H1 (cell line): ENCODE results near the gene RNF157. TPM values are rescaled to one million over a fixed set of nuclear protein-coding genes. Genes with fewer than 3 reads are reported as not detected.

Experiments
- CTCF ChIA-PET: fragments of 300-600 bp; sonication (Branson Sonifier 250); formaldehyde crosslinking; loops from one replicate; lab custom pipeline; 2021; ENCODE audit not compliant: partially characterized antibody; lab: Charles Lee
- POLR2A ChIA-PET: fragments of 300-600 bp; sonication (Branson Sonifier 250); formaldehyde crosslinking; loops from one replicate; lab custom pipeline; 2021; ENCODE audit warnings: inconsistent platforms; ENCODE audit not compliant: partially characterized antibody; lab: Charles Lee
- DNase-seq, 2 experiments: peaks; one replicate each; pipeline versions ENCODE4 v3.0.0 to v3.0.0-alpha.2; 2010 to 2022; ENCODE audit warnings: low spot score in 2 of 2, low read depth in 1 of 2, mixed read lengths in 1 of 2
- FAIRE-seq: peaks from 2 replicates; lab custom pipeline; 2011; peaks lifted over from hg19 to GRCh38; lab: Jason Lieb, UNC
- H2AFZ ChIP-seq: 2 replicates; pipeline ENCODE4 v1.8.1; 2012; ENCODE audit warnings: low read length, inconsistent platforms
- H2AK5ac ChIP-seq: 2 replicates; pipeline ENCODE4 v1.6.1; 2013; ENCODE audit warnings: low read depth, low read length
- H2BK120ac ChIP-seq: replicated peaks from 2 replicates; pipeline ENCODE3; 2013; ENCODE audit warnings: low read depth, low read length, inconsistent platforms
- H2BK12ac ChIP-seq: 2 replicates; pipeline ENCODE4 v1.6.1; 2013; ENCODE audit warnings: low read depth, low read length
- H2BK15ac ChIP-seq: 2 replicates; pipeline ENCODE4 v1.6.1; 2013; ENCODE audit warnings: low read length
- H2BK20ac ChIP-seq: 2 replicates; pipeline ENCODE4 v1.6.1; 2013; ENCODE audit warnings: low read length
- H2BK5ac ChIP-seq: 2 replicates; pipeline ENCODE4 v1.6.1; 2013; ENCODE audit warnings: low read depth, low read length
- H3K14ac ChIP-seq: 2 replicates; pipeline ENCODE4 v1.6.1; 2013; ENCODE audit warnings: inconsistent platforms; ENCODE audit not compliant: insufficient read length
- H3K18ac ChIP-seq: 2 replicates; pipeline ENCODE4 v1.6.1; 2013; ENCODE audit warnings: low read length; ENCODE audit errors: extremely low read depth
- H3K23ac ChIP-seq: 2 replicates; pipeline ENCODE4 v1.6.1; 2013; ENCODE audit warnings: inconsistent platforms; ENCODE audit not compliant: insufficient read length
- H3K23me2 ChIP-seq: 2 replicates; pipeline ENCODE4 v1.6.1; 2013; ENCODE audit warnings: low read depth, low read length
- H3K27ac ChIP-seq: 2 replicates; pipeline ENCODE4 v1.6.1; 2011; ENCODE audit warnings: low read depth, low read length, inconsistent platforms
- H3K27me3 ChIP-seq, 4 experiments: replicated peaks in 1 of 4; 1 replicate in 1 of 4; 2 replicates in 3 of 4; pipeline versions ENCODE4 v1.6.1 to v1.8.1; 2011 to 2013; ENCODE audit warnings: low read length in 3 of 4, mild to moderate bottlenecking in 3 of 4, inconsistent platforms in 2 of 4, mixed read lengths in 2 of 4, moderate library complexity in 1 of 4; ENCODE audit not compliant: control insufficient read depth in 3 of 4, insufficient read depth in 3 of 4; ENCODE audit errors: extremely low read depth in 1 of 4
- H3K36me3 ChIP-seq, 4 experiments: 2 replicates each; pipeline versions ENCODE4 v1.6.1 to v1.8.1; 2011 to 2013; ENCODE audit warnings: mild to moderate bottlenecking in 4 of 4, low read length in 3 of 4, moderate library complexity in 2 of 4, control low read depth in 1 of 4, inconsistent platforms in 1 of 4; ENCODE audit not compliant: insufficient read depth in 4 of 4, control insufficient read depth in 2 of 4
- H3K4ac ChIP-seq: replicated peaks from 2 replicates; pipeline ENCODE3; 2013; ENCODE audit warnings: low read length, low read depth, mixed read lengths, inconsistent platforms; ENCODE audit not compliant: insufficient read length
- H3K4me1 ChIP-seq, 4 experiments: replicated peaks in 1 of 4; 1 replicate in 1 of 4; 2 replicates in 3 of 4; pipeline versions ENCODE4 v1.6.1 to v1.8.1; 2011 to 2013; ENCODE audit warnings: low read length in 3 of 4, inconsistent platforms in 2 of 4, mixed read lengths in 1 of 4; ENCODE audit not compliant: insufficient read depth in 4 of 4, control insufficient read depth in 3 of 4
- H3K4me2 ChIP-seq, 2 experiments: 2 replicates each; pipeline versions ENCODE4 v1.6.1 to v1.8.1; 2011 to 2013; ENCODE audit warnings: low read depth in 2 of 2, low read length in 2 of 2, control low read depth in 1 of 2, inconsistent platforms in 1 of 2, mild to moderate bottlenecking in 1 of 2; ENCODE audit not compliant: insufficient read depth in 1 of 2
- H3K4me3 ChIP-seq, 4 experiments: fragments of 200-600, 300-600 bp in 1 of 4; sonication (generic), shearing (Covaris generic), sonication (Bioruptor Twin) in 1 of 4; 2 replicates each; pipeline versions ENCODE4 v1.5.1 to v1.8.1; 2011 to 2016; ENCODE audit warnings: low read length in 4 of 4, low read depth in 3 of 4, control low read depth in 2 of 4, inconsistent platforms in 2 of 4, mild to moderate bottlenecking in 2 of 4, mixed read lengths in 1 of 4, moderate library complexity in 1 of 4; ENCODE audit not compliant: insufficient read depth in 2 of 4; ENCODE audit errors: extremely low read depth in 1 of 4
- H3K56ac ChIP-seq: replicated peaks from 2 replicates; pipeline ENCODE3; 2013; ENCODE audit warnings: low read depth, mild to moderate bottlenecking, mixed read lengths, low read length, inconsistent platforms; ENCODE audit not compliant: insufficient read length
- H3K79me1 ChIP-seq: 2 replicates; pipeline ENCODE4 v1.6.1; 2013; ENCODE audit warnings: low read depth, low read length, control low read depth
- H3K79me2 ChIP-seq, 2 experiments: 2 replicates each; pipeline versions ENCODE4 v1.6.1 to v1.8.1; 2012 to 2013; ENCODE audit warnings: low read length in 2 of 2, mild to moderate bottlenecking in 2 of 2, inconsistent platforms in 1 of 2; ENCODE audit not compliant: insufficient read depth in 2 of 2, control insufficient read depth in 1 of 2
- H3K9ac ChIP-seq, 4 experiments: replicated peaks in 1 of 4; 1 replicate in 1 of 4; 2 replicates in 3 of 4; pipeline versions ENCODE4 v1.6.1 to v1.8.1; 2011 to 2013; ENCODE audit warnings: low read depth in 3 of 4, low read length in 3 of 4, control low read depth in 2 of 4, mild to moderate bottlenecking in 2 of 4, moderate library complexity in 2 of 4, inconsistent platforms in 1 of 4; ENCODE audit errors: extremely low read depth in 1 of 4
- H3K9me3 ChIP-seq, 2 experiments: 2 replicates each; pipeline versions ENCODE4 v1.6.1 to v1.8.1; 2012 to 2013; ENCODE audit warnings: mild to moderate bottlenecking in 2 of 2, moderate library complexity in 2 of 2, control low read depth in 1 of 2, inconsistent platforms in 1 of 2, low read depth in 1 of 2, low read length in 1 of 2, mixed read lengths in 1 of 2; ENCODE audit not compliant: insufficient read depth in 2 of 2
- H4K20me1 ChIP-seq, 2 experiments: replicated peaks in 1 of 2; 2 replicates each; pipeline versions ENCODE3 to v1.8.1; 2011 to 2013; ENCODE audit warnings: inconsistent platforms in 2 of 2, low read length in 2 of 2, mild to moderate bottlenecking in 1 of 2; ENCODE audit not compliant: insufficient read depth in 2 of 2, control insufficient read depth in 1 of 2
- H4K5ac ChIP-seq: 2 replicates; pipeline ENCODE4 v1.6.1; 2013; ENCODE audit warnings: low read length, low read depth, mixed read lengths, inconsistent platforms; ENCODE audit not compliant: insufficient read length
- H4K8ac ChIP-seq: 2 replicates; pipeline ENCODE4 v1.8.0; 2013; ENCODE audit warnings: mild to moderate bottlenecking, moderate library complexity, low read length, inconsistent platforms; ENCODE audit not compliant: insufficient read depth; ENCODE audit errors: extremely low read depth
- H4K91ac ChIP-seq: replicated peaks from 2 replicates; pipeline ENCODE3; 2013; ENCODE audit warnings: low read length, mixed read lengths, inconsistent platforms; ENCODE audit not compliant: insufficient read length
- BRCA1 ChIP-seq: IDR thresholded peaks from 2 replicates; pipeline ENCODE4 v1.6.1; 2012; ENCODE audit warnings: low read depth, low read length, improper control_type of control experiment
- CBX5 ChIP-seq: fragments of 300-800, 300-1000 bp; sonication (generic); IDR thresholded peaks from 2 replicates; pipeline ENCODE4 v1.7.1; 2016; ENCODE audit warnings: antibody characterized with exemption, low read length, low read depth
- CBX8 ChIP-seq: fragments of 300-800, 300-1000 bp; sonication (generic); IDR thresholded peaks from 2 replicates; pipeline ENCODE4 v1.7.1; 2016; ENCODE audit warnings: low read depth, low read length, borderline replicate concordance
- CREB1 ChIP-seq: IDR thresholded peaks from 2 replicates; pipeline ENCODE4 v1.6.1; 2012; ENCODE audit warnings: inconsistent platforms
- GABPA ChIP-seq: IDR thresholded peaks from 2 replicates; pipeline ENCODE4 v1.6.1; 2011; ENCODE audit warnings: mild to moderate bottlenecking, low read length, moderate library complexity, borderline replicate concordance; ENCODE audit not compliant: insufficient read depth
- HDAC2 ChIP-seq, 2 experiments: fragments of 300-600 bp in 1 of 2; sonication (generic) in 1 of 2; IDR thresholded peaks; 2 replicates each; pipeline ENCODE4 v1.6.1; 2011 to 2012; ENCODE audit warnings: low read depth in 2 of 2, low read length in 2 of 2, mild to moderate bottlenecking in 2 of 2, moderate library complexity in 2 of 2, borderline replicate concordance in 1 of 2, inconsistent platforms in 1 of 2
- JUN ChIP-seq: IDR thresholded peaks from 2 replicates; pipeline ENCODE4 v1.6.1; 2011; ENCODE audit warnings: low read depth, mild to moderate bottlenecking, improper control_type of control experiment, low read length
- JUND ChIP-seq: IDR thresholded peaks from 2 replicates; pipeline ENCODE4 v1.6.1; 2011; ENCODE audit warnings: mild to moderate bottlenecking, improper control_type of control experiment, low read length
- MAX ChIP-seq: IDR thresholded peaks from 2 replicates; pipeline ENCODE4 v1.6.1; 2012; ENCODE audit warnings: inconsistent platforms
- NRF1 ChIP-seq: IDR thresholded peaks from 2 replicates; pipeline ENCODE4 v1.6.1; 2011; ENCODE audit warnings: mild to moderate bottlenecking, low read depth, low read length, improper control_type of control experiment
- SUZ12 ChIP-seq: fragments of 200-600 bp; sonication (generic); IDR thresholded peaks from 2 replicates; pipeline ENCODE4 v1.6.1; 2012; ENCODE audit warnings: mild to moderate bottlenecking, inconsistent platforms, low read length, moderate library complexity, mixed read lengths
- TAF1 ChIP-seq: IDR thresholded peaks from 2 replicates; pipeline ENCODE4 v1.6.1; 2011; ENCODE audit warnings: mild to moderate bottlenecking, low read depth, low read length
- TAF7 ChIP-seq: optimal IDR thresholded peaks from 2 replicates; pipeline ENCODE3; 2011; ENCODE audit warnings: low read depth, mild to moderate bottlenecking, inconsistent platforms, low read length, moderate library complexity, borderline replicate concordance
- TEAD4 ChIP-seq: IDR thresholded peaks from 2 replicates; pipeline ENCODE4 v1.6.1; 2012; ENCODE audit warnings: low read depth, low read length, inconsistent platforms, mixed read lengths
- WGBS, 2 experiments: shearing (Covaris generic) in 1 of 2; methylation state at CpG; one replicate each; pipeline versions ENCODE4 v1.1.6 to v1.1.7; 2013 to 2015; ENCODE audit warnings: low lambda C conversion rate in 2 of 2, mixed read lengths in 2 of 2, inconsistent platforms in 1 of 2, low coverage in 1 of 2, missing lambda C conversion rate in 1 of 2; ENCODE audit not compliant: insufficient replicate concordance in 2 of 2, insufficient coverage in 1 of 2, insufficient read length in 1 of 2; ENCODE audit errors: extremely low coverage in 1 of 2, missing lambda C conversion rate in 1 of 2; 5-methylcytosine and 5-hydroxymethylcytosine counted together
- polyA plus RNA-seq, 7 experiments: library from polyadenylated mRNA; depleted of rRNA in 3 of 7; stranded (reverse) in 5 of 7; unstranded in 2 of 7; fragments of >200 nt in 5 of 7; fragments of 200-250 nt in 2 of 7; gene quantifications; 1 replicate in 5 of 7; 2 replicates in 1 of 7; 4 replicates in 1 of 7; pipeline versions ENCODE4 v1.2.1 to v1.2.3, GENCODE V29; 2011 to 2013; ENCODE audit warnings: missing spikeins in 2 of 7, mixed read lengths in 2 of 7
- total RNA-seq: library from RNA; stranded (reverse); fragmentation: NEBNext Ultra II Directional; extraction: Animal tissue kit (Norgen Biotek cat#: 25700); gene quantifications from 2 replicates; pipeline ENCODE4 v1.2.1, GENCODE V29; 2021

Gene RNF157
- total and polyA plus RNA-seq, 2 of the 8 experiments (the other 6 are each of a cell fraction or from before 2014, with no cell fraction given), result 13.4 to 16.7 TPM

GRCh38 chr17:76255801-76256429 is 15.6 kb upstream of the RNF157 start:
- H4K91ac ChIP-seq, result no peak overlapping the region
- no peak overlapping the region for H2BK5ac ChIP-seq
- WGBS, 2 experiments, result 93% methylated on average over 6 of the region's 6 CpGs; no CpG with 5 or more reads in 1 of the 2 experiments
- no peak overlapping the region for H2BK120ac ChIP-seq
- no peaks in the 10 kb centered on the region for H3K79me2 ChIP-seq
- H3K4me3 ChIP-seq, result no peak overlapping the region
- H4K8ac ChIP-seq, result no peak overlapping the region
- H2BK20ac ChIP-seq, result no peak overlapping the region
- H3K18ac ChIP-seq, result no peak overlapping the region
- no peak overlapping the region for H3K27ac ChIP-seq
- no peak overlapping the region for H3K9ac ChIP-seq
- H3K27me3 ChIP-seq, result no peaks in the 10 kb centered on the region; a peak in 1 of 7 replicates
- no peaks in the 10 kb centered on the region for H3K79me1 ChIP-seq
- no peaks in the 10 kb centered on the region; a peak in 1 of 4 replicates for H3K9me3 ChIP-seq
- H3K23ac ChIP-seq, result no peak overlapping the region
- no peak overlapping the region for H2AFZ ChIP-seq
- H2BK12ac ChIP-seq, result no peak overlapping the region
- FAIRE-seq (no peak), DNase-seq (no peak)
- H2AK5ac ChIP-seq, result no peak overlapping the region
- H3K23me2 ChIP-seq, result no peaks in the 10 kb centered on the region
- no peak overlapping the region for H4K5ac ChIP-seq
- ChIA-PET CTCF (interaction anchor here (0.7 to 2.4 kb wide), 8 partner anchors 11 to 222 kb away, joined by 3 to 7 read pairs (median 4); no protein-coding TSS in a partner anchor), POLR2A (interaction anchor here (1.7 kb wide), 1 partner anchor 9 kb away, joined by 5 read pairs; the partner anchor contains the start of gene UBALD2)
- no peak overlapping the region for H3K4me2 ChIP-seq
- no peak overlapping the region for H3K4ac ChIP-seq
- no peak overlapping the region for H3K14ac ChIP-seq
- no peak overlapping the region for H2BK15ac ChIP-seq
- H4K20me1 ChIP-seq, result no peaks in the 10 kb centered on the region
- H3K36me3 ChIP-seq, result no peaks in the 10 kb centered on the region
- H3K56ac ChIP-seq, result no peak overlapping the region
- no peaks in the 10 kb centered on the region for H3K4me1 ChIP-seq
- TF ChIP-seq BRCA1 (no peak), TAF1 (no peak), NRF1 (no peak), JUND (no peak), CBX8 (no peak), SUZ12 (no peak), JUN (no peak), HDAC2 (IDR thresholded peaks at IDR 0.05; ENCODE audit: borderline replicate concordance in 1 of 2, low read depth in 2 of 2, low read length in 2 of 2) (no peak), TAF7 (no peak), CREB1 (no peak), CBX5 (no peak), GABPA (no peak), TEAD4 (no peak), MAX (no peak)
